Trophoblast cell (in vitro differentiated cells and primary cell): ENCODE results near the gene MZT2A.
"Not testable (repeated sequence)": the region's sequence is repeated elsewhere in the genome, so short reads cannot be mapped to it uniquely, and the experiment has no call there.

Source experiments
- DNase-seq, 2 donors: peaks; one replicate each; pipeline ENCODE4 v3.0.0-alpha.2; 2016
- H2AFZ ChIP-seq: 2 replicates; pipeline ENCODE4 v1.6.1; 2013; ENCODE audit warnings: low read length, moderate library complexity, mild to moderate bottlenecking; ENCODE audit not compliant: insufficient read depth, poor library complexity
- H2AK5ac ChIP-seq: 2 replicates; pipeline ENCODE4 v1.6.1; 2013; ENCODE audit warnings: mild to moderate bottlenecking, low read length
- H2BK120ac ChIP-seq: 2 replicates; pipeline ENCODE4 v1.6.1; 2013; ENCODE audit warnings: low read length, mild to moderate bottlenecking, moderate library complexity; ENCODE audit not compliant: insufficient read depth, poor library complexity
- H2BK12ac ChIP-seq: 2 replicates; pipeline ENCODE4 v1.6.1; 2013; ENCODE audit warnings: mild to moderate bottlenecking, low read length, moderate library complexity
- H2BK5ac ChIP-seq: 2 replicates; pipeline ENCODE4 v1.6.1; 2013; ENCODE audit warnings: low read length, low read depth, moderate library complexity, mild to moderate bottlenecking; ENCODE audit not compliant: poor library complexity
- H3K14ac ChIP-seq: 2 replicates; pipeline ENCODE4 v1.6.1; 2013; ENCODE audit warnings: mild to moderate bottlenecking, low read length
- H3K18ac ChIP-seq: 2 replicates; pipeline ENCODE4 v1.6.1; 2013; ENCODE audit warnings: mild to moderate bottlenecking, low read length
- H3K23ac ChIP-seq: 2 replicates; pipeline ENCODE4 v1.6.1; 2013; ENCODE audit warnings: low read length
- H3K27ac ChIP-seq: 2 replicates; pipeline ENCODE4 v1.5.1; 2013; ENCODE audit warnings: low read depth, mild to moderate bottlenecking, inconsistent platforms, low read length, moderate library complexity
- H3K27me3 ChIP-seq: 2 replicates; pipeline ENCODE4 v1.6.1; 2013; ENCODE audit warnings: inconsistent platforms, mild to moderate bottlenecking, low read length, moderate library complexity; ENCODE audit not compliant: insufficient read depth
- H3K36me3 ChIP-seq, 2 experiments: 1 replicate in 1 of 2; 2 replicates in 1 of 2; pipeline ENCODE4 v1.6.1; 2013; ENCODE audit warnings: low read length in 2 of 2, mild to moderate bottlenecking in 2 of 2, moderate library complexity in 1 of 2; ENCODE audit not compliant: insufficient read depth in 2 of 2, control insufficient read depth in 1 of 2
- H3K4ac ChIP-seq: 2 replicates; pipeline ENCODE4 v1.6.1; 2013; ENCODE audit warnings: low read depth, mild to moderate bottlenecking, low read length, moderate library complexity
- H3K4me1 ChIP-seq, 2 experiments: 1 replicate in 1 of 2; 2 replicates in 1 of 2; pipeline ENCODE4 v1.6.1; 2013; ENCODE audit warnings: low read length in 2 of 2, mild to moderate bottlenecking in 2 of 2, moderate library complexity in 1 of 2; ENCODE audit not compliant: insufficient read depth in 2 of 2, control insufficient read depth in 1 of 2
- H3K4me2 ChIP-seq: 2 replicates; pipeline ENCODE4 v1.6.1; 2013; ENCODE audit warnings: inconsistent platforms, mild to moderate bottlenecking, low read length, moderate library complexity
- H3K4me3 ChIP-seq: 2 replicates; pipeline ENCODE4 v1.5.1; 2013; ENCODE audit warnings: mild to moderate bottlenecking, low read depth, low read length, inconsistent platforms
- H3K79me1 ChIP-seq: one replicate; pipeline ENCODE4 v1.6.1; 2013; ENCODE audit warnings: low read length
- H3K79me2 ChIP-seq: 2 replicates; pipeline ENCODE4 v1.6.1; 2013; ENCODE audit warnings: low read length, mild to moderate bottlenecking; ENCODE audit not compliant: control insufficient read depth, insufficient read depth, poor library complexity
- H3K9ac ChIP-seq: 2 replicates; pipeline ENCODE4 v1.6.1; 2013; ENCODE audit warnings: mild to moderate bottlenecking, low read length
- H3K9me3 ChIP-seq: 2 replicates; pipeline ENCODE4 v1.6.1; 2013; ENCODE audit warnings: low read depth, mild to moderate bottlenecking, control low read depth, inconsistent platforms, low read length; ENCODE audit not compliant: insufficient read depth
- H4K12ac ChIP-seq: 2 replicates; pipeline ENCODE4 v1.6.1; 2013; ENCODE audit warnings: low read depth, mild to moderate bottlenecking, low read length, moderate library complexity
- H4K8ac ChIP-seq: 2 replicates; pipeline ENCODE4 v1.6.1; 2013; ENCODE audit warnings: low read depth, mild to moderate bottlenecking, low read length, moderate library complexity
- H4K91ac ChIP-seq: one replicate; pipeline ENCODE4 v1.6.1; 2013; ENCODE audit warnings: low read depth, mild to moderate bottlenecking, low read length, moderate library complexity
- WGBS: extraction: QIAGEN DNeasy Blood & Tissue Kit; methylation state at CpG from one replicate; pipeline ENCODE4 v1.1.7; 2013; ENCODE audit warnings: missing lambda C conversion rate; ENCODE audit not compliant: insufficient read length, insufficient coverage; ENCODE audit errors: extremely low coverage; 5-methylcytosine and 5-hydroxymethylcytosine counted together

The MZT2A gene

DNA sequence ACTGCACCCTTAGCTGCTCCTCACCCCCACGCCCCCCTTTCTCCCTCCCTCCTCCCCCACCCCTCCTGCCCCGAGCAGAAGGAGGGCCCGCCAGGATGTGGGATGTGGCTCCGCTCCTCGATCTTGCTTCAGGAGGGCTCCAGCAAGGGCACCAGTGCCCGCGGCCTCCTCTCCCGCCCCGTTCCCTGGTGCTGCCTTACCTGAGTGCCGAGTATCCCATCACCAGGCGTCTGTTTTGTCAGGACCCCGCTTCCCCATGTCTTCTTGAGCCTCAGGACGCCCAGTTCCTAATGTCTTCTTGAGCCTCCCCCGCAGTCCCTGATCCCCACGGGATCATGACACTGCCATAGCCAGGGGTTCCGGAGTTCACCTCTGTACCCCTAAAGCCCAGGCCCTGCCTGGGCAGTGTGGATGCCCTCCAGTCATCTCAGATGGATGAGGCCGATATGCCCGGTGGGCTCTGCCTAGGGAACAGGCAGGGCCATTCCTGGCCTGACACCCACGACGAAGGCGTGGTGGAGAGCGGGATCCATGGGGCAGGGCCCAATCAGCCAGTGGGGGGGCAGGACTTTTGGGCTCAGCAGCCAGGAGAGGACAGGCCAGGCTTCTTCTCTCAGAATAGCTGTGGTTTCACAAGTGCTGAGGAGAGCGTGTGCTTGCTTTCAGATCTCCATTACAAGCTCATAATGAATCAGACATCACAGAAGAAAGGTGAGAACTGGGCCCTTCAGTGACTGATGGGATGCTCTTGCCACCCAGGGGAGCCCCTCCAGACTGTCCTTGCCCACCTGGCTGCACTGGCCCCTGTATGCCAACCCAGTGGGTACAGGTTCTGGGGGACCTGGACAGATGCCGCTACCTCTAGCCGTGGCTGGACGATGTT is 37.0 kb upstream of the MZT2A start:
- not testable (repeated sequence) for H3K4me3 ChIP-seq
- no CpG with 5 or more reads among the region's 26 CpGs for whole genome bisulfite sequencing

DNA sequence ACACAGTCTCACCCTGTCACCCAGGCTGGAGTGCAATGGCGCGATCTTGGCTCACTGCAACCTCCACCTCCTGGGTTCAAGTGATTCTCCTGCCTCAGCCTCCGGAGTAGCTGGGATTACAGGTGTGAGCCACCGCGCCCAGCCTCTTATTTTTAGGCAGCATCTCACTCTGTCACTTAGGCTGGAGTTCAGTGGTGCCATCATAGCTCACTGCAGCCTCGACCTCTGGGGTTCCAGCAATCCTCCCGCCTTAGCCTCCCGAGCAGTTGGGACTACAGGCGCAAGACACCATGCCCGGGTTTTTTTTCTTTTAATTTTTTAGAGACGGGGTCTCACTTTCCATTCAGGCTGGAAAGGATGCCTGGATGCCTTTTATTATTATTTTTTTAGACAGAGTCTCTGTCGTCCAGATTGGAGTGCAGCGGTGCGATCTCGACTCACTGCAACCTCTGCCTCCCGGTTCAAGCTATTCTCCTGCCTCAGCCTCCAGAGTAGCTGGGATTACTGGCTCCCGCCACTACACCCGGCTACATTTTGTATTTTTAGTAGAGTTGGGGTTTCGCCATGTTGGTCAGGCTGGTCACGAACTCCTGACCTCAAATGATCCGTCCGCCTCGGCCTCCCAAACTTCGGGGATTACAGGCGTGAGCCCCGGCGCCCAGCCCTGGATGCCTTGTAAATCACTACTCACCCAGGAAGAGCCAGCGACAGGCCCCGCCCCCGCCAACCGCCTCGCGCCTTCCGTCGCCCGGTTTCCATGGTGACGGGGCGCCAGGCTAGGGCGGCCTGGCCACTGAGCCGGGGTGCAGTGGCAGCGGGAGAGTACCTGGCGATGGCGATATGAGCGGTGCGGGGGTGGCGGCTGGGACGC is 35.2 kb upstream of the MZT2A start, which contains the start of gene CCDC74A:
Gene CCDC74A, plus strand, starts transcription at position 758 of the 871 bp plus-strand sequence. Its CDS starts 83 bp downstream, at position 841.
- not testable (repeated sequence) for H2AK5ac ChIP-seq
- peak within 1 kb of the TSS; percentile 30 for H4K12ac ChIP-seq
- no CpG with 5 or more reads among the region's 47 CpGs for WGBS

More for the DNA sequence above, 37.0 kb upstream of the MZT2A start:
- not testable (repeated sequence) for H2AFZ ChIP-seq, H2BK12ac ChIP-seq, H2BK120ac ChIP-seq, H3K4ac ChIP-seq, H3K36me3 ChIP-seq, H3K9me3 ChIP-seq, H3K4me2 ChIP-seq, H3K27ac ChIP-seq, H4K12ac ChIP-seq, H3K79me2 ChIP-seq, H3K27me3 ChIP-seq, H3K14ac ChIP-seq, H3K9ac ChIP-seq, DNase-seq, H2AK5ac ChIP-seq, H3K18ac ChIP-seq, H4K91ac ChIP-seq, H3K79me1 ChIP-seq, H3K4me1 ChIP-seq, H2BK5ac ChIP-seq, H3K23ac ChIP-seq
- peak overlapping the region; percentile 56 for H4K8ac ChIP-seq

DNA sequence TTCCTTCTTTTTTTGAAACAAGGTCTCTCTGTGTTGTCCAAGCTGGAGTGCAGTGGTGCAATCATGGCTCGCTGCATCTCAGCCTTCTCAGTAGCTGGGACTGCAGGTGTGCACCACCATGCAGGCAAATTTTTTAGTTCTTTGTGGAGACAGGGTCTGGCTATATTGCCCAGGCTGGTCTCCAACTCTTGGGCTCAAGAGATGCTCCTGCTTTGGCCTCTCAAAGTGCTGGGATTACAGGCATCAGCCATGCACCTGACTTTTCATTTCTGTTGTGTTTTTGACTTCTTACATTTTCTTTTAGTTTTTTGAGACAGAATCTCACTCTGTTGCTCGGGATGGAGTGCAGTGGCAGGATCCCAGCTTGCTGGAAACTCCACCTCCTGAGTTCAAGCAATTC is 33.1 kb upstream of the MZT2A start:
- not testable (repeated sequence) for H2AFZ ChIP-seq, H3K4me2 ChIP-seq, H3K36me3 ChIP-seq, H3K18ac ChIP-seq, H4K91ac ChIP-seq, H3K4me1 ChIP-seq, DNase-seq, H4K8ac ChIP-seq, H3K9me3 ChIP-seq, H2BK120ac ChIP-seq, H3K14ac ChIP-seq, H2BK12ac ChIP-seq, H4K12ac ChIP-seq, H3K9ac ChIP-seq, H3K79me1 ChIP-seq, H3K27ac ChIP-seq, H3K4ac ChIP-seq, H3K23ac ChIP-seq, H3K27me3 ChIP-seq, H2AK5ac ChIP-seq, H2BK5ac ChIP-seq, H3K4me3 ChIP-seq, H3K79me2 ChIP-seq
- no CpG with 5 or more reads among the region's 2 CpGs for WGBS

More for the DNA sequence above, 35.2 kb upstream of the MZT2A start, which contains the start of gene CCDC74A:
- H3K79me1 ChIP-seq, H3K9me3 ChIP-seq, H3K27me3 ChIP-seq, H3K4me3 ChIP-seq, H3K27ac ChIP-seq, H3K14ac ChIP-seq, H3K4ac ChIP-seq, H3K79me2 ChIP-seq, H2BK120ac ChIP-seq, H3K36me3 ChIP-seq, H3K23ac ChIP-seq, H3K18ac ChIP-seq, H3K9ac ChIP-seq, H2BK5ac ChIP-seq, H3K4me1 ChIP-seq: not testable (repeated sequence)
- H3K4me2 ChIP-seq: peak within 1 kb of the TSS; percentile 67
- DNase-seq: peak; percentile 50 to 61
- H2BK12ac ChIP-seq: peak within 1 kb of the TSS; percentile 40
- peak within 1 kb of the TSS; percentile 77 for H4K8ac ChIP-seq
- H4K91ac ChIP-seq: peak within 1 kb of the TSS; percentile 62
- peak within 1 kb of the TSS; percentile 59 for H2AFZ ChIP-seq

DNA sequence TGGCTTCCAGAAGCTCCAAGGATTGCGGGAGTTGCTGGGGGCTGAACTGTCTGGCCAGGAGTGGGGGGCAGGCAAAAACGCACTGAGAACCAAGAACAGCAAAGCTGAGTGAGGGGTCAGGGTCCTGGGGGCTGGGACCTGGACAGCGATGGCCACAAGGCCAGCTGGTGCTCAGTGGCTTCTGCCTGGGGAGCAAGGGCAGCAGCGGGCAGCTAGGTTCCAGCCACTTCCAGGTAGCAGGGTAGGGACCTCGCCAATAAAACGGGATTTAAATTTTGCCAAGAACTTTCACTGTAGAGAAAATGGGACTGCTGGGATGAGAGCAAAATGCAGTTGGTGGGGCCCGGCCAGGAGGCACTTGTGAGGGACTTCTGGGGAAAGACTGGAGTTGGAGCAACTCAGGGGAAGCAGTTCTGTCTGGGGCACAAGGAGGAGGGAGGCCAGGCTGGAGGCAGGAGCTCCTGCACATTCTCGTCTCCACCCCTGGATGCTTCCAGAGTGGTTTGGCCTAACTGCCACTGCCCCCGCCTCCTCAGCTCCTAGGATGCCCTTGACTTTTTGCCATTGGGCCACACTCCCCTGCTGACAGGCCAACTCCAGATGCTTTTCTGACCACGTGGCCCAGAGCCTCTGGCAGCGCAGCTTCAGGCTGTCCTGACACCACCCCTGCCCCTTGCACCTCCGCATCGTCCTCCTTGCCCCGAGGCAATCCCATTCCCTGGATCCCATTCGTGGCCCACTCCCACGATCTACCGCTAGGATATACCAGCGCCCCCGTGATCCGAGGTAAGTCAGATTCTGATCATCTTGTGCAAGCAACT is 30.0 kb upstream of the MZT2A start:
- H3K14ac ChIP-seq: no peak overlapping the region
- H3K9me3 ChIP-seq: no peaks in the 10 kb centered on the region
- H2BK120ac ChIP-seq: no peak overlapping the region
- no peak overlapping the region for H4K12ac ChIP-seq
- H3K18ac ChIP-seq: no peak overlapping the region
- no peak overlapping the region for H2BK12ac ChIP-seq
- H3K9ac ChIP-seq: no peak overlapping the region
- no peak overlapping the region for H2BK5ac ChIP-seq
- no peaks in the 10 kb centered on the region for H3K4me1 ChIP-seq
- H3K79me1 ChIP-seq: no peaks in the 10 kb centered on the region
- H3K4me2 ChIP-seq: no peak overlapping the region
- peaks cover 30 to 33% of the 10 kb centered on the region in 2 experiments for H3K36me3 ChIP-seq
- H3K27ac ChIP-seq: no peak overlapping the region
- H3K23ac ChIP-seq: no peak overlapping the region
- no peak for DNase-seq
- H2AK5ac ChIP-seq: no peak overlapping the region
- no peak overlapping the region for H2AFZ ChIP-seq
- no peak overlapping the region for H4K8ac ChIP-seq
- no peak overlapping the region for H3K4ac ChIP-seq
- H3K79me2 ChIP-seq: no peaks in the 10 kb centered on the region
- H3K4me3 ChIP-seq: no peak overlapping the region
- H4K91ac ChIP-seq: no peak overlapping the region
- WGBS: no CpG with 5 or more reads among the region's 20 CpGs
- no peaks in the 10 kb centered on the region for H3K27me3 ChIP-seq
